ENCODE data around the gene BAG2. TPM values are rescaled to one million over a fixed set of nuclear protein-coding genes. Genes with fewer than 3 reads are reported as not detected.

BAG2 gene
- total RNA-seq, 1 experiment from 2014 or later, result 11.0 TPM

- H4K20me1 ChIP-seq (ENCODE audit: insufficient read depth), result no peaks in the 10 kb centered on the region
- H2AFZ ChIP-seq, result no peak overlapping the region
- no peaks in the 10 kb centered on the region for H3K9me3 ChIP-seq (ENCODE audit: insufficient read depth, low read depth)
- no peaks in the 10 kb centered on the region for H3K36me3 ChIP-seq (ENCODE audit: low read depth)
- H3K9me2 ChIP-seq (ENCODE audit: insufficient read depth), result no peaks in the 10 kb centered on the region
- no TSS peak for BruUV-seq (replicated peaks)
- H3K79me2 ChIP-seq (ENCODE audit: low read depth), result no peaks in the 10 kb centered on the region
- no peak for DNase-seq
- H3F3A ChIP-seq (ENCODE audit: insufficient read depth, low read depth), result no peaks in the 10 kb centered on the region
- intact Hi-C loops (cut with micrococcal nuclease; ENCODE audit: unreplicated experiment), result no loop called here
- no peaks in the 10 kb centered on the region for H3K4me1 ChIP-seq (replicated peaks; ENCODE audit: insufficient read depth)
- H3K4me2 ChIP-seq, result no peak overlapping the region
- no peaks in the 10 kb centered on the region for H3K27me3 ChIP-seq (ENCODE audit: insufficient read depth, low read depth)
- POLR2A ChIA-PET (ENCODE audit: unreplicated experiment), result no interaction called here
- CTCF ChIA-PET, result no interaction called here
- no peak overlapping the region for H3K4me3 ChIP-seq
- no peak overlapping the region for H3K27ac ChIP-seq
- TF ChIP-seq EZH2 (IDR thresholded peaks at IDR 0.05; ENCODE audit: low read depth) (no peak), CTCF (conservative IDR thresholded peaks at IDR 0.05) (no peak)
Observed at GRCh38 chr6:57130661-57131177, 41.4 kb upstream of the BAG2 start.

GRCh38 chr6:57134954-57135353 lies 37.2 kb upstream of the BAG2 start:
- H3K27ac ChIP-seq, result no peak overlapping the region
- H3K4me2 ChIP-seq, result no peak overlapping the region
- TF ChIP-seq CTCF (conservative IDR thresholded peaks at IDR 0.05), result no peak
- no peak for TF ChIP-seq EZH2 (IDR thresholded peaks at IDR 0.05; ENCODE audit: low read depth)
- BruUV-seq (replicated peaks), result no TSS peak
- no peaks in the 10 kb centered on the region; the same call in 1 of the 2 replicates for H3K9me2 ChIP-seq (ENCODE audit: insufficient read depth)
- H3K27me3 ChIP-seq (ENCODE audit: insufficient read depth, low read depth), result no peaks in the 10 kb centered on the region
- H3K4me1 ChIP-seq (replicated peaks; ENCODE audit: insufficient read depth), result no peaks in the 10 kb centered on the region
- intact Hi-C loops (cut with micrococcal nuclease; ENCODE audit: unreplicated experiment), result no loop called here
- CTCF ChIA-PET, result no interaction called here
- H3K79me2 ChIP-seq (ENCODE audit: low read depth), result no peaks in the 10 kb centered on the region
- no peak overlapping the region for H2AFZ ChIP-seq
- no peaks in the 10 kb centered on the region; the same call in 1 of the 2 replicates for H4K20me1 ChIP-seq (ENCODE audit: insufficient read depth)
- H3K9me3 ChIP-seq (ENCODE audit: insufficient read depth, low read depth), result no peaks in the 10 kb centered on the region; the same call in 1 of the 2 replicates
- POLR2A ChIA-PET (ENCODE audit: unreplicated experiment), result interaction anchor here (0.6 kb wide), 1 partner anchor 42 kb away, joined by 5 read pairs; no protein-coding TSS in a partner anchor
- no peak overlapping the region for H3K4me3 ChIP-seq
- H3K36me3 ChIP-seq (ENCODE audit: low read depth), result no peaks in the 10 kb centered on the region
- DNase-seq, result no peak
- no peaks in the 10 kb centered on the region for H3F3A ChIP-seq (ENCODE audit: insufficient read depth, low read depth)

GRCh38 chr6:57135885-57136284 lies 36.2 kb upstream of the BAG2 start:
- H3K79me2 ChIP-seq (ENCODE audit: low read depth), result no peaks in the 10 kb centered on the region
- POLR2A ChIA-PET (ENCODE audit: unreplicated experiment), result interaction anchor here (0.6 kb wide), 1 partner anchor 690 kb away, joined by 3 read pairs; no protein-coding TSS in a partner anchor
- intact Hi-C loops (cut with micrococcal nuclease; ENCODE audit: unreplicated experiment), result no loop called here
- BruUV-seq (replicated peaks), result no TSS peak
- no peak overlapping the region for H3K27ac ChIP-seq
- CTCF ChIA-PET, result no interaction called here
- no peaks in the 10 kb centered on the region; the same call in 1 of the 2 replicates for H4K20me1 ChIP-seq (ENCODE audit: insufficient read depth)
- no peaks in the 10 kb centered on the region; the same call in 1 of the 2 replicates for H3K9me3 ChIP-seq (ENCODE audit: insufficient read depth, low read depth)
- no peak for DNase-seq
- H3K27me3 ChIP-seq (ENCODE audit: insufficient read depth, low read depth), result no peaks in the 10 kb centered on the region
- no peak overlapping the region for H3K4me2 ChIP-seq
- no peaks in the 10 kb centered on the region for H3F3A ChIP-seq (ENCODE audit: insufficient read depth, low read depth)
- no peaks in the 10 kb centered on the region for H3K4me1 ChIP-seq (replicated peaks; ENCODE audit: insufficient read depth)
- no peak overlapping the region for H2AFZ ChIP-seq
- H3K9me2 ChIP-seq (ENCODE audit: insufficient read depth), result no peaks in the 10 kb centered on the region; the same call in 1 of the 2 replicates
- H3K36me3 ChIP-seq (ENCODE audit: low read depth), result no peaks in the 10 kb centered on the region
- TF ChIP-seq EZH2 (IDR thresholded peaks at IDR 0.05; ENCODE audit: low read depth) (no peak), CTCF (conservative IDR thresholded peaks at IDR 0.05) (no peak)
- H3K4me3 ChIP-seq, result no peak overlapping the region
